ENCODE measurements around the gene GRIN2A.

DNA sequence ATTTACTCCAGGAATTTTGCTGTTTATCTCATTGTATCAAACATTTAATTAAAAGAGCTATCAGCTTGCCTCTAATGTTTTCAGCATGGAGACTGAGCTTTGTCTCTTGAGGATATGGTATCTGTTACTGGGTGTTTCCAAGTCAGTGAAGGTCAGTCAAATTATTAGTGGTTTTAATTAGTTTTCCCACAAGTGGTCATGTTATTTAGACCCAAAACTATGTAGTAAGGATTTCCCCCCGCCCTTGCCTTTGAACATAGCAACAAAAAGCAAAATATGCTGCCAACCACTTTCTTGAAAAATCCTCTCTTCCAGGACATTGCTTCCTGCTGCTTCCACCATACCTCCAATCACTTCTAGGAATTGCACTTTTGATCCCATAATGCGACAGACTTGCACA is 355.6 kb downstream of the GRIN2A start:
- TF ChIP-seq, protein P1, sequence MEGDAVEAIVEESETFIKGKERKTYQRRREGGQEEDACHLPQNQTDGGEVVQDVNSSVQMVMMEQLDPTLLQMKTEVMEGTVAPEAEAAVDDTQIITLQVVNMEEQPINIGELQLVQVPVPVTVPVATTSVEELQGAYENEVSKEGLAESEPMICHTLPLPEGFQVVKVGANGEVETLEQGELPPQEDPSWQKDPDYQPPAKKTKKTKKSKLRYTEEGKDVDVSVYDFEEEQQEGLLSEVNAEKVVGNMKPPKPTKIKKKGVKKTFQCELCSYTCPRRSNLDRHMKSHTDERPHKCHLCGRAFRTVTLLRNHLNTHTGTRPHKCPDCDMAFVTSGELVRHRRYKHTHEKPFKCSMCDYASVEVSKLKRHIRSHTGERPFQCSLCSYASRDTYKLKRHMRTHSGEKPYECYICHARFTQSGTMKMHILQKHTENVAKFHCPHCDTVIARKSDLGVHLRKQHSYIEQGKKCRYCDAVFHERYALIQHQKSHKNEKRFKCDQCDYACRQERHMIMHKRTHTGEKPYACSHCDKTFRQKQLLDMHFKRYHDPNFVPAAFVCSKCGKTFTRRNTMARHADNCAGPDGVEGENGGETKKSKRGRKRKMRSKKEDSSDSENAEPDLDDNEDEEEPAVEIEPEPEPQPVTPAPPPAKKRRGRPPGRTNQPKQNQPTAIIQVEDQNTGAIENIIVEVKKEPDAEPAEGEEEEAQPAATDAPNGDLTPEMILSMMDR (IDR thresholded peaks at IDR 0.05), result no peak
- no peak for TF ChIP-seq EP300 (IDR thresholded peaks at IDR 0.05)

Data from gastroesophageal sphincter (tissue), 3 donors.